HEK293 (cell line): ENCODE results near the gene C6orf120.

ENCODE experiments used
- CTCF ChIA-PET: fragments of 350-600 bp; formaldehyde crosslinking; extraction: SDS; loops from one replicate; lab custom pipeline; 2021; ENCODE audit warnings: antibody characterized with exemption; lab: Yijun Ruan, JAX
- POLR2A ChIA-PET: fragments of 300-600 bp; formaldehyde crosslinking; extraction: SDS; loops from one replicate; lab custom pipeline; 2020; ENCODE audit warnings: antibody characterized with exemption, inconsistent platforms; lab: Yijun Ruan, JAX
- H3K27ac ChIP-seq: fragments of 200-500 bp; sonication (Bioruptor generic); 2 replicates; pipeline ENCODE4 v1.5.1; 2014; ENCODE audit warnings: low read depth, low read length, control low read depth, inconsistent platforms; ENCODE audit errors: extremely low read depth
- H3K36me3 ChIP-seq, 2 experiments: fragments of 200-500 bp in 1 of 2; sonication (Bioruptor generic) in 1 of 2; 1 replicate in 1 of 2; 2 replicates in 1 of 2; pipeline ENCODE4 v1.5.1; 2014 to 2017; ENCODE audit warnings: inconsistent platforms in 2 of 2, low read length in 2 of 2; ENCODE audit not compliant: control insufficient read depth in 2 of 2, insufficient read depth in 1 of 2
- H3K4me1 ChIP-seq: fragments of 200-500 bp; sonication (Bioruptor generic); 2 replicates; pipeline ENCODE4 v1.5.1; 2014; ENCODE audit warnings: mild to moderate bottlenecking, low read length, inconsistent platforms; ENCODE audit not compliant: control insufficient read depth, insufficient read depth
- H3K4me3 ChIP-seq: 2 replicates; pipeline ENCODE4 v1.5.1; 2011; ENCODE audit warnings: low read depth, mild to moderate bottlenecking, control low read depth, low read length, moderate library complexity
- H3K9me3 ChIP-seq: fragments of 200-500 bp; sonication (Bioruptor generic); 2 replicates; pipeline ENCODE4 v1.5.1; 2014; ENCODE audit warnings: low read depth, low read length, inconsistent platforms; ENCODE audit not compliant: control insufficient read depth, insufficient read depth
- BCL11B ChIP-seq: fragments of 450-650 bp; formaldehyde crosslinking; IDR thresholded peaks from 2 replicates; pipeline ENCODE4 v1.5.1; 2016; ENCODE audit warnings: low read depth, missing biosample characterization, missing genetic modification characterization
- GLIS1 ChIP-seq: fragments of 450-650 bp; formaldehyde crosslinking; IDR thresholded peaks from 2 replicates; pipeline ENCODE4 v1.5.1; 2016; ENCODE audit warnings: missing biosample characterization, missing genetic modification characterization
- HOXA7 ChIP-seq: sonication (generic); formaldehyde crosslinking; IDR thresholded peaks from 2 replicates; pipeline ENCODE4 v1.8.1; 2022; ENCODE audit warnings: missing genetic modification reagents, borderline replicate concordance
- HOXD13 ChIP-seq: sonication (generic); formaldehyde crosslinking; IDR thresholded peaks from 2 replicates; pipeline ENCODE4 v1.8.0; 2022; ENCODE audit warnings: missing genetic modification reagents, borderline replicate concordance
- KLF1 ChIP-seq: fragments of 450-650 bp; formaldehyde crosslinking; IDR thresholded peaks from 2 replicates; pipeline ENCODE4 v1.5.1; 2016; ENCODE audit warnings: missing biosample characterization, missing genetic modification characterization
- KLF10 ChIP-seq: fragments of 450-650 bp; IDR thresholded peaks from 2 replicates; pipeline ENCODE4 v1.5.1; 2018; ENCODE audit warnings: missing biosample characterization, mild to moderate bottlenecking, missing genetic modification characterization
- ZBTB21 ChIP-seq: fragments of 450-650 bp; formaldehyde crosslinking; IDR thresholded peaks from 2 replicates; pipeline ENCODE4 v1.5.1; 2017; ENCODE audit warnings: missing biosample characterization, missing genetic modification characterization
- ZBTB7A ChIP-seq: fragments of 450-650 bp; formaldehyde crosslinking; IDR thresholded peaks from 2 replicates; pipeline ENCODE4 v1.5.1; 2016; ENCODE audit warnings: low read depth, missing biosample characterization, missing genetic modification characterization
- ZNF10 ChIP-seq: fragments of 450-650 bp; formaldehyde crosslinking; IDR thresholded peaks from 2 replicates; pipeline ENCODE4 v1.5.1; 2017; ENCODE audit warnings: missing biosample characterization, missing genetic modification characterization
- ZNF146 ChIP-seq: fragments of 450-650 bp; formaldehyde crosslinking; IDR thresholded peaks from 2 replicates; pipeline ENCODE4 v1.5.1; 2016; ENCODE audit warnings: missing biosample characterization, missing genetic modification characterization
- ZNF214 ChIP-seq: fragments of 450-650 bp; formaldehyde crosslinking; IDR thresholded peaks from 2 replicates; pipeline ENCODE4 v1.5.1; 2017; ENCODE audit warnings: missing biosample characterization, mild to moderate bottlenecking, missing genetic modification characterization, borderline replicate concordance
- ZNF221 ChIP-seq: fragments of 450-650 bp; formaldehyde crosslinking; IDR thresholded peaks from 2 replicates; pipeline ENCODE4 v1.5.1; 2017; ENCODE audit warnings: missing biosample characterization, missing genetic modification characterization, borderline replicate concordance
- ZNF292 ChIP-seq: fragments of 450-650 bp; formaldehyde crosslinking; IDR thresholded peaks from 2 replicates; pipeline ENCODE4 v1.5.1; 2016; ENCODE audit warnings: low read depth, missing biosample characterization, missing genetic modification characterization, borderline replicate concordance
- ZNF311 ChIP-seq: fragments of 450-650 bp; formaldehyde crosslinking; IDR thresholded peaks from 2 replicates; pipeline ENCODE4 v1.5.1; 2017; ENCODE audit warnings: missing biosample characterization, missing genetic modification characterization, borderline replicate concordance
- ZNF341 ChIP-seq: fragments of 450-650 bp; formaldehyde crosslinking; IDR thresholded peaks from 2 replicates; pipeline ENCODE4; 2016; ENCODE audit warnings: low read depth, missing biosample characterization, missing genetic modification characterization
- ZNF366 ChIP-seq: fragments of 450-650 bp; formaldehyde crosslinking; conservative IDR thresholded peaks from 2 replicates; pipeline ENCODE4 v1.5.1; 2016; ENCODE audit warnings: missing biosample characterization, missing genetic modification characterization
- ZNF521 ChIP-seq: fragments of 450-650 bp; formaldehyde crosslinking; IDR thresholded peaks from 2 replicates; pipeline ENCODE4 v1.5.1; 2017; ENCODE audit warnings: missing biosample characterization, mild to moderate bottlenecking, missing genetic modification characterization
- ZNF544 ChIP-seq: fragments of 450-650 bp; formaldehyde crosslinking; IDR thresholded peaks from 2 replicates; pipeline ENCODE4 v1.5.0; 2017; ENCODE audit warnings: missing biosample characterization, missing genetic modification characterization
- ZNF560 ChIP-seq: fragments of 450-650 bp; formaldehyde crosslinking; IDR thresholded peaks from 2 replicates; pipeline ENCODE4 v1.5.1; 2017; ENCODE audit warnings: missing biosample characterization, missing genetic modification characterization, borderline replicate concordance
- ZNF664 ChIP-seq: fragments of 450-650 bp; formaldehyde crosslinking; IDR thresholded peaks from 2 replicates; pipeline ENCODE4 v1.5.1; 2016; ENCODE audit warnings: missing biosample characterization, missing genetic modification characterization
- ZNF768 ChIP-seq: fragments of 450-650 bp; formaldehyde crosslinking; IDR thresholded peaks from 2 replicates; pipeline ENCODE4 v1.5.1; 2018; ENCODE audit warnings: missing biosample characterization, mild to moderate bottlenecking, missing genetic modification characterization
- ZNF776 ChIP-seq: fragments of 450-650 bp; formaldehyde crosslinking; IDR thresholded peaks from 2 replicates; pipeline ENCODE4 v1.5.0; 2017; ENCODE audit warnings: missing biosample characterization, missing genetic modification characterization, borderline replicate concordance
- ZSCAN5A ChIP-seq: fragments of 450-650 bp; formaldehyde crosslinking; IDR thresholded peaks from 2 replicates; pipeline ENCODE4 v1.5.1; 2016; ENCODE audit warnings: missing biosample characterization, missing genetic modification characterization
- TF ChIP-seq, protein P1 (sequence below): fragments of 450-650 bp; formaldehyde crosslinking; IDR thresholded peaks from 2 replicates; pipeline ENCODE4 v1.5.1; 2017; ENCODE audit warnings: missing biosample characterization, missing genetic modification characterization
- TF ChIP-seq, protein P2 (sequence below): fragments of 450-650 bp; formaldehyde crosslinking; IDR thresholded peaks from 2 replicates; pipeline ENCODE4 v1.5.1; 2016; ENCODE audit warnings: missing biosample characterization, missing genetic modification characterization
- TF ChIP-seq, protein P3 (sequence below): fragments of 450-650 bp; formaldehyde crosslinking; IDR thresholded peaks from 2 replicates; pipeline ENCODE4 v1.5.1; 2016; ENCODE audit warnings: missing biosample characterization, missing genetic modification characterization
- TF ChIP-seq, protein P4 (sequence below): fragments of 450-650 bp; formaldehyde crosslinking; IDR thresholded peaks from 2 replicates; pipeline ENCODE4 v1.5.1; 2016; ENCODE audit warnings: missing biosample characterization, missing genetic modification characterization

Gene C6orf120

DNA sequence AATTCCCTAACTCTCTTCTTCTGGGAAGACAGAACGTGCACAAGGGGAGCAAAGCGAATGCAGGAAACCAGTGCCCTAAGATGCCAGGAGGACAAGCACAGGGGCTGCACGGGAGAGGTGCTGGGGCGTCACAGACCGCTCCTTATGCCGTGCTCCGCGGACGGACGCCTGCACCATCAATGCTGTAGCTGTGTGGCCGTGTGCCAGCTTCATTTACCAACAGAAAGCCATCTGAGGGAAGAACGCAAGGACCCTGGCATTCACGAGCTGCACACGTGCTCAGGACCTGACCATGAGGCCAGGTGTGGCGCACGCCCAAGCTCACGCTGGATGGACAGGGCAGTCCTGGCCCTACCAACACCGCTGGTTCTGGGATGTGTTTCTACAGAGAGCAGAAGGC lies 35.5 kb upstream of the C6orf120 start:
- H3K4me1 ChIP-seq: no peaks in the 10 kb centered on the region
- no peak overlapping the region for H3K27ac ChIP-seq
- H3K9me3 ChIP-seq: no peaks in the 10 kb centered on the region
- peaks cover 0 to 91% of the 10 kb centered on the region in 2 experiments; a peak in 1 of 3 replicates for H3K36me3 ChIP-seq
- POLR2A ChIA-PET: no interaction called here
- TF ChIP-seq ZNF292 (tag by site-specific recombination): no peak
- TF ChIP-seq ZNF221 (tag by site-specific recombination): no peak
- TF ChIP-seq, protein P1, sequence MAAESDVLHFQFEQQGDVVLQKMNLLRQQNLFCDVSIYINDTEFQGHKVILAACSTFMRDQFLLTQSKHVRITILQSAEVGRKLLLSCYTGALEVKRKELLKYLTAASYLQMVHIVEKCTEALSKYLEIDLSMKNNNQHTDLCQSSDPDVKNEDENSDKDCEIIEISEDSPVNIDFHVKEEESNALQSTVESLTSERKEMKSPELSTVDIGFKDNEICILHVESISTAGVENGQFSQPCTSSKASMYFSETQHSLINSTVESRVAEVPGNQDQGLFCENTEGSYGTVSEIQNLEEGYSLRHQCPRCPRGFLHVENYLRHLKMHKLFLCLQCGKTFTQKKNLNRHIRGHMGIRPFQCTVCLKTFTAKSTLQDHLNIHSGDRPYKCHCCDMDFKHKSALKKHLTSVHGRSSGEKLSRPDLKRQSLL (tag by site-specific recombination): no peak
- no peak for TF ChIP-seq ZBTB21 (tag by site-specific recombination)
- TF ChIP-seq ZNF521 (tag by site-specific recombination): no peak
- TF ChIP-seq ZNF366 (tag by site-specific recombination): no peak
- TF ChIP-seq ZNF146 (tag by site-specific recombination): no peak
- TF ChIP-seq ZNF544 (tag by site-specific recombination): no peak
- no peak for TF ChIP-seq HOXA7
- TF ChIP-seq, protein P2, sequence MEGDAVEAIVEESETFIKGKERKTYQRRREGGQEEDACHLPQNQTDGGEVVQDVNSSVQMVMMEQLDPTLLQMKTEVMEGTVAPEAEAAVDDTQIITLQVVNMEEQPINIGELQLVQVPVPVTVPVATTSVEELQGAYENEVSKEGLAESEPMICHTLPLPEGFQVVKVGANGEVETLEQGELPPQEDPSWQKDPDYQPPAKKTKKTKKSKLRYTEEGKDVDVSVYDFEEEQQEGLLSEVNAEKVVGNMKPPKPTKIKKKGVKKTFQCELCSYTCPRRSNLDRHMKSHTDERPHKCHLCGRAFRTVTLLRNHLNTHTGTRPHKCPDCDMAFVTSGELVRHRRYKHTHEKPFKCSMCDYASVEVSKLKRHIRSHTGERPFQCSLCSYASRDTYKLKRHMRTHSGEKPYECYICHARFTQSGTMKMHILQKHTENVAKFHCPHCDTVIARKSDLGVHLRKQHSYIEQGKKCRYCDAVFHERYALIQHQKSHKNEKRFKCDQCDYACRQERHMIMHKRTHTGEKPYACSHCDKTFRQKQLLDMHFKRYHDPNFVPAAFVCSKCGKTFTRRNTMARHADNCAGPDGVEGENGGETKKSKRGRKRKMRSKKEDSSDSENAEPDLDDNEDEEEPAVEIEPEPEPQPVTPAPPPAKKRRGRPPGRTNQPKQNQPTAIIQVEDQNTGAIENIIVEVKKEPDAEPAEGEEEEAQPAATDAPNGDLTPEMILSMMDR (tag by site-specific recombination): no peak
- no peak for TF ChIP-seq ZNF768 (tag by site-specific recombination)
- TF ChIP-seq ZNF664 (tag by site-specific recombination): no peak
- no peak for TF ChIP-seq ZBTB7A (tag by site-specific recombination)
- no peak for TF ChIP-seq ZNF341 (tag by site-specific recombination)
- TF ChIP-seq, protein P3, sequence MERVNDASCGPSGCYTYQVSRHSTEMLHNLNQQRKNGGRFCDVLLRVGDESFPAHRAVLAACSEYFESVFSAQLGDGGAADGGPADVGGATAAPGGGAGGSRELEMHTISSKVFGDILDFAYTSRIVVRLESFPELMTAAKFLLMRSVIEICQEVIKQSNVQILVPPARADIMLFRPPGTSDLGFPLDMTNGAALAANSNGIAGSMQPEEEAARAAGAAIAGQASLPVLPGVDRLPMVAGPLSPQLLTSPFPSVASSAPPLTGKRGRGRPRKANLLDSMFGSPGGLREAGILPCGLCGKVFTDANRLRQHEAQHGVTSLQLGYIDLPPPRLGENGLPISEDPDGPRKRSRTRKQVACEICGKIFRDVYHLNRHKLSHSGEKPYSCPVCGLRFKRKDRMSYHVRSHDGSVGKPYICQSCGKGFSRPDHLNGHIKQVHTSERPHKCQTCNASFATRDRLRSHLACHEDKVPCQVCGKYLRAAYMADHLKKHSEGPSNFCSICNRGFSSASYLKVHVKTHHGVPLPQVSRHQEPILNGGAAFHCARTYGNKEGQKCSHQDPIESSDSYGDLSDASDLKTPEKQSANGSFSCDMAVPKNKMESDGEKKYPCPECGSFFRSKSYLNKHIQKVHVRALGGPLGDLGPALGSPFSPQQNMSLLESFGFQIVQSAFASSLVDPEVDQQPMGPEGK (tag by site-specific recombination): no peak
- no peak for TF ChIP-seq ZNF10 (tag by site-specific recombination)
- no peak for TF ChIP-seq KLF10 (tag by site-specific recombination)
- TF ChIP-seq, protein P4, sequence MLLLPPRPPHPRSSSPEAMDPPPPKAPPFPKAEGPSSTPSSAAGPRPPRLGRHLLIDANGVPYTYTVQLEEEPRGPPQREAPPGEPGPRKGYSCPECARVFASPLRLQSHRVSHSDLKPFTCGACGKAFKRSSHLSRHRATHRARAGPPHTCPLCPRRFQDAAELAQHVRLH (tag by site-specific recombination): no peak
- TF ChIP-seq, all 188 proteins: peak for 0
- CTCF ChIA-PET: no interaction called here
- no peak overlapping the region for H3K4me3 ChIP-seq

- H3K9me3 ChIP-seq: no peaks in the 10 kb centered on the region
- peaks cover 0 to 92% of the 10 kb centered on the region in 2 experiments; a peak in 1 of 3 replicates for H3K36me3 ChIP-seq
- no peak overlapping the region for H3K27ac ChIP-seq
- ChIA-PET CTCF (no interaction called here), POLR2A (no interaction called here)
- no peak overlapping the region for H3K4me3 ChIP-seq
- TF ChIP-seq HOXD13 (CRISPR knock-in tag) (no peak), ZSCAN5A (tag by site-specific recombination) (no peak), GLIS1 (tag by site-specific recombination) (no peak), ZBTB21 (tag by site-specific recombination) (no peak), KLF1 (tag by site-specific recombination) (no peak), ZNF311 (no peak), BCL11B (tag by site-specific recombination) (no peak), ZNF560 (tag by site-specific recombination) (no peak), ZNF776 (tag by site-specific recombination) (no peak), ZNF214 (tag by site-specific recombination) (no peak)
- no peaks in the 10 kb centered on the region for H3K4me1 ChIP-seq
These were observed 34.2 kb upstream of the C6orf120 start for GRCh38 chr6:169667716-169668115.
